Neuronal stem cell (in vitro differentiated cells): Measurements from ENCODE around the gene OR2AK2. TPM values are rescaled to one million over a fixed set of nuclear protein-coding genes. Genes with fewer than 3 reads are reported as not detected.

Experiments used
- DNase-seq: peaks from one replicate; pipeline ENCODE4 v3.0.0-alpha.2; 2013; ENCODE audit warnings: low spot score
- H2AFZ ChIP-seq: one replicate; pipeline ENCODE4 v1.6.1; 2013; ENCODE audit warnings: mild to moderate bottlenecking, low read length, inconsistent platforms
- H2AK5ac ChIP-seq: 2 replicates; pipeline ENCODE4 v1.6.1; 2013; ENCODE audit warnings: low read depth, mild to moderate bottlenecking, inconsistent platforms, low read length, moderate library complexity, mixed read lengths
- H2BK120ac ChIP-seq: 2 replicates; pipeline ENCODE4 v1.6.1; 2013; ENCODE audit warnings: low read depth, mild to moderate bottlenecking, inconsistent platforms, low read length, moderate library complexity, mixed read lengths
- H2BK12ac ChIP-seq: one replicate; pipeline ENCODE4 v1.6.1; 2013; ENCODE audit warnings: low read length, inconsistent platforms
- H2BK15ac ChIP-seq: 2 replicates; pipeline ENCODE4 v1.6.1; 2013; ENCODE audit warnings: mild to moderate bottlenecking, low read length, inconsistent platforms, mixed read lengths
- H2BK5ac ChIP-seq: one replicate; pipeline ENCODE4 v1.6.1; 2013; ENCODE audit warnings: inconsistent platforms, mild to moderate bottlenecking, low read length, moderate library complexity
- H3K14ac ChIP-seq: one replicate; pipeline ENCODE4 v1.6.1; 2013; ENCODE audit warnings: low read length, inconsistent platforms
- H3K18ac ChIP-seq: 2 replicates; pipeline ENCODE4 v1.6.1; 2013; ENCODE audit warnings: low read length, inconsistent platforms
- H3K23ac ChIP-seq: 2 replicates; pipeline ENCODE4 v1.6.1; 2013; ENCODE audit warnings: low read depth, mild to moderate bottlenecking, mixed read lengths, low read length, inconsistent platforms; ENCODE audit not compliant: poor library complexity
- H3K27ac ChIP-seq: replicated peaks from 3 replicates; pipeline ENCODE4 v1.5.1; 2013; ENCODE audit warnings: low read length, inconsistent platforms
- H3K27me3 ChIP-seq, 3 experiments: 2 replicates each; pipeline ENCODE4 v1.6.1; 2013; ENCODE audit warnings: low read length in 3 of 3, mild to moderate bottlenecking in 2 of 3, inconsistent platforms in 1 of 3, low read depth in 1 of 3, mixed read lengths in 1 of 3, moderate library complexity in 1 of 3; ENCODE audit not compliant: control insufficient read depth in 3 of 3, insufficient read depth in 3 of 3
- H3K36me3 ChIP-seq, 2 donors: replicated peaks in 1 of 2; 2 replicates each; pipeline ENCODE4 v1.6.1; 2013; ENCODE audit warnings: low read length in 2 of 2; ENCODE audit not compliant: control insufficient read depth in 2 of 2, insufficient read depth in 2 of 2
- H3K4ac ChIP-seq: 2 replicates; pipeline ENCODE4 v1.6.1; 2013; ENCODE audit warnings: inconsistent platforms, mild to moderate bottlenecking, low read length, moderate library complexity
- H3K4me1 ChIP-seq, 2 donors: 1 replicate in 1 of 2; 2 replicates in 1 of 2; pipeline ENCODE4 v1.6.1; 2013; ENCODE audit warnings: low read length in 2 of 2, low read depth in 1 of 2; ENCODE audit not compliant: control insufficient read depth in 2 of 2, insufficient read depth in 1 of 2
- H3K4me2 ChIP-seq: one replicate; pipeline ENCODE4 v1.6.1; 2013; ENCODE audit warnings: mild to moderate bottlenecking, low read length, inconsistent platforms; ENCODE audit not compliant: insufficient read depth, poor library complexity, severe bottlenecking
- H3K4me3 ChIP-seq, 2 donors: 2 replicates each; pipeline ENCODE4 v1.5.1; 2013; ENCODE audit warnings: low read length in 2 of 2, mild to moderate bottlenecking in 2 of 2, inconsistent platforms in 1 of 2, moderate library complexity in 1 of 2
- H3K79me1 ChIP-seq: one replicate; pipeline ENCODE4 v1.6.1; 2013; ENCODE audit warnings: low read depth, mild to moderate bottlenecking, inconsistent platforms, low read length, moderate library complexity
- H3K9ac ChIP-seq: one replicate; pipeline ENCODE4 v1.6.1; 2013; ENCODE audit warnings: mild to moderate bottlenecking, low read depth, low read length, inconsistent platforms; ENCODE audit not compliant: poor library complexity
- H3K9me3 ChIP-seq, 2 donors: replicated peaks in 1 of 2; 2 replicates each; pipeline versions ENCODE3 to v1.6.1; 2013; ENCODE audit warnings: low read length in 2 of 2, mild to moderate bottlenecking in 2 of 2, inconsistent platforms in 1 of 2, low read depth in 1 of 2, mixed read lengths in 1 of 2, moderate library complexity in 1 of 2; ENCODE audit not compliant: control insufficient read depth in 2 of 2, insufficient read depth in 1 of 2
- H4K8ac ChIP-seq: one replicate; pipeline ENCODE4 v1.6.1; 2013; ENCODE audit warnings: low read depth, mild to moderate bottlenecking, inconsistent platforms, low read length, moderate library complexity
- H4K91ac ChIP-seq: one replicate; pipeline ENCODE4 v1.6.1; 2013; ENCODE audit warnings: low read length, low read depth, mild to moderate bottlenecking, inconsistent platforms; ENCODE audit not compliant: poor library complexity
- WGBS, 2 donors: extraction: QIAGEN DNeasy Blood & Tissue Kit; methylation state at CpG; one replicate each; pipeline ENCODE4 v1.1.7; 2013; ENCODE audit warnings: missing lambda C conversion rate in 2 of 2, mixed read lengths in 1 of 2; ENCODE audit not compliant: insufficient read length in 2 of 2, insufficient replicate concordance in 1 of 2; ENCODE audit errors: extremely low coverage in 2 of 2; 5-methylcytosine and 5-hydroxymethylcytosine counted together
- polyA plus RNA-seq, 2 experiments: library from polyadenylated mRNA; stranded (reverse); fragments of 200-250 nt; gene quantifications; one replicate each; pipeline ENCODE4 v1.2.3, GENCODE V29; 2013

Gene OR2AK2
- polyA plus RNA-seq (2013, experiment 1 of 2): not detected
- polyA plus RNA-seq (2013, experiment 2 of 2): not detected

- Histone ChIP-seq H2BK120ac (no peak within 1 kb of the TSS), H3K23ac (no peak within 1 kb of the TSS)
- WGBS, 2 donors: no CpG with 5 or more reads among the region's 2 CpGs
Measured at GRCh38 chr1:247964933-247965332, at the start of gene OR2AK2. OR2AK2 (plus strand) TSS chr1:247965233; CDS start chr1:247965377, 144 bp downstream.

GRCh38 chr1:247919952-247920351 lies 45.1 kb upstream of the OR2AK2 start, which contains the start of gene OR2T8:
OR2T8 (plus strand) TSS chr1:247920252; CDS start chr1:247921018, 766 bp downstream.
- H4K91ac ChIP-seq: no peak within 1 kb of the TSS
- H3K9ac ChIP-seq: no peak within 1 kb of the TSS
- no peak within 1 kb of the TSS for H2BK15ac ChIP-seq
- H2BK120ac ChIP-seq: no peak within 1 kb of the TSS
- no peak within 1 kb of the TSS for H2AK5ac ChIP-seq
- no peak within 1 kb of the TSS for H2BK12ac ChIP-seq
- no peak within 1 kb of the TSS for H2BK5ac ChIP-seq
- WGBS, 2 donors: no CpG with 5 or more reads among the region's 2 CpGs
- no peaks in the 10 kb centered on the region for H3K27me3 ChIP-seq
- H3K27ac ChIP-seq: no peak within 1 kb of the TSS
- H3K4me2 ChIP-seq: no peak within 1 kb of the TSS
- no peaks in the 10 kb centered on the region for H3K79me1 ChIP-seq
- no peak within 1 kb of the TSS for H3K18ac ChIP-seq
- DNase-seq: no peak
- no peak within 1 kb of the TSS for H3K23ac ChIP-seq
- H3K4ac ChIP-seq: no peak within 1 kb of the TSS
- H3K14ac ChIP-seq: no peak within 1 kb of the TSS
- no peaks in the 10 kb centered on the region for H3K36me3 ChIP-seq
- H2AFZ ChIP-seq: no peak within 1 kb of the TSS
- H3K9me3 ChIP-seq: no peaks in the 10 kb centered on the region
- no peak within 1 kb of the TSS for H4K8ac ChIP-seq
- no peaks in the 10 kb centered on the region for H3K4me1 ChIP-seq
- no peak within 1 kb of the TSS for H3K4me3 ChIP-seq

More at GRCh38 chr1:247964933-247965332, at the start of gene OR2AK2:
- Histone ChIP-seq H3K18ac (no peak within 1 kb of the TSS), H3K27ac (no peak within 1 kb of the TSS), H3K4me1 (no peaks in the 10 kb centered on the region), H2AFZ (no peak within 1 kb of the TSS), H3K4ac (no peak within 1 kb of the TSS), H3K14ac (no peak within 1 kb of the TSS), H4K8ac (no peak within 1 kb of the TSS), H3K27me3 (no peaks in the 10 kb centered on the region), H2BK15ac (no peak within 1 kb of the TSS), H3K9me3 (peaks cover 0 to 16% of the 10 kb centered on the region in 2 donors), H3K79me1 (no peaks in the 10 kb centered on the region), H3K4me3 (no peak within 1 kb of the TSS), H4K91ac (no peak within 1 kb of the TSS), H2AK5ac (no peak within 1 kb of the TSS), H3K36me3 (no peaks in the 10 kb centered on the region), H2BK12ac (no peak within 1 kb of the TSS), H2BK5ac (no peak within 1 kb of the TSS), H3K9ac (no peak within 1 kb of the TSS), H3K4me2 (no peak within 1 kb of the TSS)
- DNase-seq: no peak

GRCh38 chr1:247923941-247924340 lies 41.1 kb upstream of the OR2AK2 start:
- H3K18ac ChIP-seq: no peak overlapping the region
- no peak overlapping the region for H2BK5ac ChIP-seq
- no peak overlapping the region for H2BK120ac ChIP-seq
- no peak overlapping the region for H3K9ac ChIP-seq
- H4K91ac ChIP-seq: no peak overlapping the region
- H3K4ac ChIP-seq: no peak overlapping the region
- H3K9me3 ChIP-seq: no peaks in the 10 kb centered on the region
- no peak overlapping the region for H3K27ac ChIP-seq
- no peak overlapping the region for H2BK15ac ChIP-seq
- H2AFZ ChIP-seq: no peak overlapping the region
- no CpG with 5 or more reads among the region's 3 CpGs for WGBS, 2 donors
- no peaks in the 10 kb centered on the region for H3K36me3 ChIP-seq
- H3K27me3 ChIP-seq: no peaks in the 10 kb centered on the region
- no peak for DNase-seq
- H3K14ac ChIP-seq: no peak overlapping the region
- no peak overlapping the region for H2AK5ac ChIP-seq
- H3K4me3 ChIP-seq: no peak overlapping the region
- H3K23ac ChIP-seq: no peak overlapping the region
- no peak overlapping the region for H2BK12ac ChIP-seq
- H4K8ac ChIP-seq: no peak overlapping the region
- H3K79me1 ChIP-seq: no peaks in the 10 kb centered on the region
- no peaks in the 10 kb centered on the region for H3K4me1 ChIP-seq
- H3K4me2 ChIP-seq: no peak overlapping the region

GRCh38 chr1:247924868-247925267 lies 40.2 kb upstream of the OR2AK2 start, which contains the start of gene OR2AJ1:
OR2AJ1 (plus strand) TSS chr1:247924889; CDS start chr1:247933769, 8,880 bp downstream.
- H2AK5ac ChIP-seq: no peak within 1 kb of the TSS
- no peak within 1 kb of the TSS for H3K9ac ChIP-seq
- no peak within 1 kb of the TSS for H2AFZ ChIP-seq
- H2BK5ac ChIP-seq: no peak within 1 kb of the TSS
- H3K4me2 ChIP-seq: no peak within 1 kb of the TSS
- H4K91ac ChIP-seq: no peak within 1 kb of the TSS
- H3K36me3 ChIP-seq: no peaks in the 10 kb centered on the region
- H2BK120ac ChIP-seq: no peak within 1 kb of the TSS
- no peak within 1 kb of the TSS for H3K23ac ChIP-seq
- no peak within 1 kb of the TSS for H4K8ac ChIP-seq
- no peak within 1 kb of the TSS for H2BK15ac ChIP-seq
- no CpG with 5 or more reads among the region's 9 CpGs for WGBS, 2 donors
- no peak within 1 kb of the TSS for H3K14ac ChIP-seq
- no peaks in the 10 kb centered on the region for H3K79me1 ChIP-seq
- no peak within 1 kb of the TSS for H3K4me3 ChIP-seq
- no peaks in the 10 kb centered on the region for H3K4me1 ChIP-seq
- no peak within 1 kb of the TSS for H3K4ac ChIP-seq
- no peak within 1 kb of the TSS for H3K18ac ChIP-seq
- no peak within 1 kb of the TSS for H2BK12ac ChIP-seq
- H3K27me3 ChIP-seq: no peaks in the 10 kb centered on the region
- no peaks in the 10 kb centered on the region for H3K9me3 ChIP-seq
- no peak within 1 kb of the TSS for H3K27ac ChIP-seq
- no peak for DNase-seq
